ENCODE results near the gene PHAF1. TPM values are rescaled to one million over a fixed set of nuclear protein-coding genes. Genes with fewer than 3 reads are reported as not detected.

PHAF1 gene
- total RNA-seq, 1 experiment from 2014 or later = 19.2 TPM

- no TSS peak for BruUV-seq (replicated peaks)
- H3K4me1 ChIP-seq (ENCODE audit: control insufficient read depth in 1 of 2, insufficient read depth in 2 of 2, low read length in 2 of 2) = peaks cover under 1 to 9% of the 10 kb centered on the region in 2 experiments; a peak in 3 of 4 replicates
- ATAC-seq (peak; percentile 89), DNase-seq (ENCODE audit: low read depth, low spot score) (no peak)
- H3K4me2 ChIP-seq (ENCODE audit: low read length) = no peak overlapping the region
- ChIA-PET CTCF (interaction anchor here (0.6 to 2.0 kb wide), 12 partner anchors 9 to 343 kb away, joined by 3 to 13 read pairs (median 3); no protein-coding TSS in a partner anchor), RAD21 (ENCODE audit: low non-redundant PET in 1 of 2, low total read pairs in 2 of 2, uncharacterized antibody in 2 of 2, unreplicated experiment in 2 of 2) (interaction anchor here in 1 of 2 experiments (0.6 kb wide), 1 partner anchor 47 kb away, joined by 3 read pairs; the partner anchor contains the start of gene B3GNT9), POLR2A (no interaction called here)
- H3K9me3 ChIP-seq (ENCODE audit: control insufficient read depth in 1 of 2, insufficient read depth in 1 of 2, low read depth in 1 of 2, low read length in 2 of 2) = no peaks in the 10 kb centered on the region
- no peak overlapping the region for H3K4me3 ChIP-seq (replicated peaks in 1 of 2; ENCODE audit: low read depth in 1 of 2, low read length in 2 of 2)
- no peaks in the 10 kb centered on the region for H3K9me2 ChIP-seq (ENCODE audit: insufficient read depth)
- no peak overlapping the region for H3K27ac ChIP-seq (ENCODE audit: low read depth, low read length)
- no peak overlapping the region for H2AFZ ChIP-seq (ENCODE audit: low read depth, low read length, poor library complexity, severe bottlenecking)
- no peak overlapping the region for H3K9ac ChIP-seq (ENCODE audit: low read length)
- TF ChIP-seq ZBTB33 (IDR thresholded peaks at IDR 0.05; ENCODE audit: extremely low read depth, insufficient replicate concordance, low read length) (no peak), RAD21 (IDR thresholded peaks at IDR 0.05; ENCODE audit: low read depth) (peak; percentile 44), FOSL1 (IDR thresholded peaks at IDR 0.05; ENCODE audit: low read depth) (no peak), ZFX (IDR thresholded peaks at IDR 0.05) (no peak), EZH2phosphoT487 (IDR thresholded peaks at IDR 0.05; ENCODE audit: borderline replicate concordance) (no peak), TCF7L2 (IDR thresholded peaks at IDR 0.05; ENCODE audit: borderline replicate concordance, extremely low read depth, insufficient read depth, insufficient read length) (no peak), CBX3 (IDR thresholded peaks at IDR 0.05; ENCODE audit: low read depth) (peak; percentile 53; the same call in 1 of the 2 replicates), SIN3A (IDR thresholded peaks at IDR 0.05; ENCODE audit: low read depth) (no peak), EGR1 (IDR thresholded peaks at IDR 0.05; ENCODE audit: low read depth) (no peak)
- TF ChIP-seq, protein P1, sequence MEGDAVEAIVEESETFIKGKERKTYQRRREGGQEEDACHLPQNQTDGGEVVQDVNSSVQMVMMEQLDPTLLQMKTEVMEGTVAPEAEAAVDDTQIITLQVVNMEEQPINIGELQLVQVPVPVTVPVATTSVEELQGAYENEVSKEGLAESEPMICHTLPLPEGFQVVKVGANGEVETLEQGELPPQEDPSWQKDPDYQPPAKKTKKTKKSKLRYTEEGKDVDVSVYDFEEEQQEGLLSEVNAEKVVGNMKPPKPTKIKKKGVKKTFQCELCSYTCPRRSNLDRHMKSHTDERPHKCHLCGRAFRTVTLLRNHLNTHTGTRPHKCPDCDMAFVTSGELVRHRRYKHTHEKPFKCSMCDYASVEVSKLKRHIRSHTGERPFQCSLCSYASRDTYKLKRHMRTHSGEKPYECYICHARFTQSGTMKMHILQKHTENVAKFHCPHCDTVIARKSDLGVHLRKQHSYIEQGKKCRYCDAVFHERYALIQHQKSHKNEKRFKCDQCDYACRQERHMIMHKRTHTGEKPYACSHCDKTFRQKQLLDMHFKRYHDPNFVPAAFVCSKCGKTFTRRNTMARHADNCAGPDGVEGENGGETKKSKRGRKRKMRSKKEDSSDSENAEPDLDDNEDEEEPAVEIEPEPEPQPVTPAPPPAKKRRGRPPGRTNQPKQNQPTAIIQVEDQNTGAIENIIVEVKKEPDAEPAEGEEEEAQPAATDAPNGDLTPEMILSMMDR (IDR thresholded peaks at IDR 0.05 in 2 of 3, conservative IDR thresholded peaks at IDR 0.05 in 1 of 3; ENCODE audit: borderline replicate concordance in 1 of 3, insufficient read depth in 1 of 3, low read depth in 2 of 3, low read length in 2 of 3) = peak in 2 of 3 experiments; percentile 69 to 72; a peak in 4 of 6 replicates
- H4K20me1 ChIP-seq (ENCODE audit: insufficient read depth) = peaks cover 5% of the 10 kb centered on the region; the same call in 1 of the 2 replicates
- H3K79me2 ChIP-seq (ENCODE audit: insufficient read depth, low read length) = no peaks in the 10 kb centered on the region
- peaks cover 10 to 14% of the 10 kb centered on the region in 2 experiments; a peak in 3 of 4 replicates for H3K36me3 ChIP-seq (ENCODE audit: control insufficient read depth in 1 of 2, insufficient read depth in 2 of 2, low read length in 2 of 2)
- no peaks in the 10 kb centered on the region for H3K27me3 ChIP-seq (ENCODE audit: insufficient read depth, low read length)
- intact Hi-C loops (cut with micrococcal nuclease) = loop anchor here (10.0 kb wide), 1 partner anchor 209 kb away; no protein-coding TSS in a partner anchor
These were observed 5.7 kb upstream of the PHAF1 start for GRCh38 chr16:67104061-67104460.
